Gastrocnemius medialis (tissue), 4 donors: ENCODE measurements around the gene MAST4. TPM values are rescaled to one million over a fixed set of nuclear protein-coding genes. Genes with fewer than 3 reads are reported as not detected.

Experiments
- ATAC-seq, 2 donors: fragments of 150-250 bp; one replicate each; pipeline ENCODE4 v1.9.1; 2016
- DNase-seq, 2 donors: peaks; one replicate each; pipeline ENCODE4 v3.0.0-alpha.2; 2019
- H3K27ac ChIP-seq, 4 donors: fragments of 200-600 bp; sonication (generic); 1 replicate in 1 of 4; 2 replicates in 3 of 4; pipeline ENCODE4 v1.5.1; 2016 to 2018; ENCODE audit warnings: mild to moderate bottlenecking in 2 of 4, moderate library complexity in 1 of 4
- H3K27me3 ChIP-seq, 3 donors: fragments of 200-600 bp; sonication (generic) in 2 of 3; 1 replicate in 1 of 3; 2 replicates in 2 of 3; pipeline versions ENCODE4 v1.5.1 to v1.6.0; 2016 to 2019; ENCODE audit warnings: mild to moderate bottlenecking in 1 of 3, moderate library complexity in 1 of 3
- H3K36me3 ChIP-seq, 2 donors: fragments of 200-600 bp; sonication (generic) in 1 of 2; one replicate each; pipeline ENCODE4 v1.5.1; 2017 to 2018
- H3K4me1 ChIP-seq, 2 donors: fragments of 200-600 bp; sonication (generic) in 1 of 2; one replicate each; pipeline ENCODE4 v1.5.1; 2016 to 2017; ENCODE audit warnings: mild to moderate bottlenecking in 2 of 2
- H3K4me3 ChIP-seq, 4 donors: fragments of 200-600 bp; sonication (generic) in 3 of 4; 1 replicate in 1 of 4; 2 replicates in 3 of 4; pipeline ENCODE4 v1.5.1; 2016 to 2019; ENCODE audit warnings: mild to moderate bottlenecking in 2 of 4
- H3K9me3 ChIP-seq, 3 donors: fragments of 200-600 bp; sonication (generic) in 2 of 3; 1 replicate in 1 of 3; 2 replicates in 2 of 3; pipeline ENCODE4 v1.5.1; 2016 to 2019
- POLR2A ChIP-seq, 2 donors: fragments of 450-650 bp; IDR thresholded peaks; one replicate each; pipeline ENCODE4 v1.6.1; 2017; ENCODE audit warnings: antibody characterized with exemption in 2 of 2, mild to moderate bottlenecking in 2 of 2, moderate library complexity in 2 of 2
- in situ Hi-C, 4 donors: fragments of 200-750 bp; cut with MboI; loops; one replicate each; pipeline versions ENCODE4 v1.15.0 to v1.8.0; 2017; ENCODE audit warnings: low sequenced_read_pairs in 4 of 4
- intact Hi-C: fragments of 100-400 bp; cut with DNase I; formaldehyde crosslinking; loops from one replicate; pipeline ENCODE4 v1.15.1; 2023; ENCODE audit warnings: low total_unique reads
- total RNA-seq, 4 donors: library from RNA; depleted of rRNA; stranded (reverse); fragments of >200 nt; gene quantifications; one replicate each; pipeline versions ENCODE4 v1.1.0 to v1.2.3, GENCODE V29; 2016
- TF ChIP-seq, protein P1 (sequence below), 5 experiments: fragments of 450-650 bp in 3 of 5; fragments of 200-600 bp in 2 of 5; sonication (generic) in 2 of 5; IDR thresholded peaks in 4 of 5; conservative IDR thresholded peaks in 1 of 5; 1 replicate in 4 of 5; 2 replicates in 1 of 5; pipeline ENCODE4 v1.5.1; 2016 to 2019; ENCODE audit warnings: antibody characterized with exemption in 5 of 5, mild to moderate bottlenecking in 3 of 5, moderate library complexity in 3 of 5

The MAST4 gene
- total RNA-seq, 4 donors from 2014 or later = 24.1 to 42.0 (median 38.5) TPM

DNA sequence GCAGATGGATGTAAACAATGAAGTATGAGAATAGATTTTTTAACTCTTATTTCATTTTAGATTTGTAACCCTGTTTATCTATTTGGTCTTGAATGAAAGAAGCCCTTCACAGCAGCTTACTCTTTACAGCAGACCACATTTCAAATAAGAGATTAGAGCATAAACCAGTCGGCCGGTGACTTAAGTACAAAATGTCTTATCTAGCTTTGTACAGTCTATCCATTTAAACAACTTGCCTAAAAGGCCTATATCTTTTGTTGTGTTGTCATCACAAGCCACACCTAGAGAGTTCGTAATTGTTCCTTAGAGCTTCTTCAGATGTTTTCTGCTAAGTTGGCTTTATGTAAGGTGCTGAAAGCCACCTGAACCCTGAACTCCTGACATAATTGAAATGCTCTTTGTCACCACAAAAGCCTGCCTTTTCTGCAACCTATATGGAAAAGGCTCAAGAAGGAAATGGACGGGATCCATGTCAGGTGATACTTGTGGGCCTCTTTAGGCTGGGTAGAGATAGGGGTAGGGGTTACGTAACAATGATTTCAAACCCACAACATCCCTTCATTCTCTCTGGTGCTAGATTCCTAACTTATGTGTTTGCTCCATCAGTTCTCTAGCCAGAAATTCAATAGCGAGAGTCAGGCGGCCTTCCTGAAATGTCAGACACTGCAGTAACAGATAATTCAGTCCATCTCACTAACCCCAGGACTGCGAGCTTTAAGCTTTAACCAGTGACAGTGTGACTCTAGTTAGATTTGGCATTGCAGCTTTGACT is 437.9 kb downstream of the MAST4 start:
- H3K27me3 ChIP-seq = no peaks in the 10 kb centered on the region
- peak overlapping the region; percentile 69 to 75 (median 74) for H3K27ac ChIP-seq
- intact Hi-C loops = no loop called here
- in situ Hi-C loops = no loop called here
- peak; percentile 13 to 34 for DNase-seq
- no peaks in the 10 kb centered on the region for H3K36me3 ChIP-seq
- ATAC-seq = peak; percentile 73 to 78
- no peak for TF ChIP-seq POLR2A (IDR thresholded peaks at IDR 0.05)
- TF ChIP-seq, protein P1, sequence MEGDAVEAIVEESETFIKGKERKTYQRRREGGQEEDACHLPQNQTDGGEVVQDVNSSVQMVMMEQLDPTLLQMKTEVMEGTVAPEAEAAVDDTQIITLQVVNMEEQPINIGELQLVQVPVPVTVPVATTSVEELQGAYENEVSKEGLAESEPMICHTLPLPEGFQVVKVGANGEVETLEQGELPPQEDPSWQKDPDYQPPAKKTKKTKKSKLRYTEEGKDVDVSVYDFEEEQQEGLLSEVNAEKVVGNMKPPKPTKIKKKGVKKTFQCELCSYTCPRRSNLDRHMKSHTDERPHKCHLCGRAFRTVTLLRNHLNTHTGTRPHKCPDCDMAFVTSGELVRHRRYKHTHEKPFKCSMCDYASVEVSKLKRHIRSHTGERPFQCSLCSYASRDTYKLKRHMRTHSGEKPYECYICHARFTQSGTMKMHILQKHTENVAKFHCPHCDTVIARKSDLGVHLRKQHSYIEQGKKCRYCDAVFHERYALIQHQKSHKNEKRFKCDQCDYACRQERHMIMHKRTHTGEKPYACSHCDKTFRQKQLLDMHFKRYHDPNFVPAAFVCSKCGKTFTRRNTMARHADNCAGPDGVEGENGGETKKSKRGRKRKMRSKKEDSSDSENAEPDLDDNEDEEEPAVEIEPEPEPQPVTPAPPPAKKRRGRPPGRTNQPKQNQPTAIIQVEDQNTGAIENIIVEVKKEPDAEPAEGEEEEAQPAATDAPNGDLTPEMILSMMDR (IDR thresholded peaks at IDR 0.05 in 4 of 5, conservative IDR thresholded peaks at IDR 0.05 in 1 of 5) = no peak
- H3K4me3 ChIP-seq = no peak overlapping the region
- no peaks in the 10 kb centered on the region for H3K9me3 ChIP-seq
- peaks cover 80 to 90% of the 10 kb centered on the region in 2 donors for H3K4me1 ChIP-seq

DNA sequence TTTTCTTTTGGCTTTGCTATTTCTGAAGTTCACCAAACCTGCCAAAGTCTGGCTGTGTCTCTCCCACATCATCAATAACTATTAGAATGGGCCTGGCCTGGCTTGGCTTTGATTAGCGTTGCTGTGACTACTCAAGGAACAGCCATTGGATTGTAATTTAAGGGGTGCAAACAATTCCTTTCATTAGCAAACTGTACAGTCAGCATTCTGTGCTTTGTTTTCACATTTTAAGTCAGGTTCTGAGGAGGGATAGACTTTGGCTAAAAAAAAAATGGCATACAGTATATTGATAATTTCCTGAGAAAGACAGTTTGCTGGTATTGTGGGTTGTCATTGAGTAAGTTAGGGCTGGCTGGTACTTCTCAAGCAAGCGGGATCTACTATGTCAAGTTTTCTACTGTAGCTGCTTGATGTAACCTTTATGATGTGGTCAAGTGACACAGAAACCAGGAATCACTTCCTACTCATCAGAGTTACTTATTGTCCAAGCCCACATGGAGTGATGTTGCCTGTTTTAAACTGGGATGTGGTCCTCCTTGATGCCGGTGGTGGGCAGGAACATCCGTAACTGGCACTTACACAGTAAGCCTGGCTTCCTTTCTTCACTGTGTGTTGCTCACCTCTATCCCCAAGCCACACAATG is 439.0 kb downstream of the MAST4 start:
- ATAC-seq (no peak), DNase-seq (no peak)
- intact Hi-C loops = no loop called here
- Histone ChIP-seq H3K27me3 (no peaks in the 10 kb centered on the region), H3K27ac (peak overlapping the region in 3 of 4 donors; percentile 0 to 75 (median 69)), H3K9me3 (no peaks in the 10 kb centered on the region), H3K36me3 (no peaks in the 10 kb centered on the region), H3K4me3 (no peak overlapping the region), H3K4me1 (peaks cover 81 to 87% of the 10 kb centered on the region in 2 donors)
- in situ Hi-C loops = no loop called here
- TF ChIP-seq, protein P1 (IDR thresholded peaks at IDR 0.05 in 4 of 5, conservative IDR thresholded peaks at IDR 0.05 in 1 of 5) = no peak
- no peak for TF ChIP-seq POLR2A (IDR thresholded peaks at IDR 0.05)

DNA sequence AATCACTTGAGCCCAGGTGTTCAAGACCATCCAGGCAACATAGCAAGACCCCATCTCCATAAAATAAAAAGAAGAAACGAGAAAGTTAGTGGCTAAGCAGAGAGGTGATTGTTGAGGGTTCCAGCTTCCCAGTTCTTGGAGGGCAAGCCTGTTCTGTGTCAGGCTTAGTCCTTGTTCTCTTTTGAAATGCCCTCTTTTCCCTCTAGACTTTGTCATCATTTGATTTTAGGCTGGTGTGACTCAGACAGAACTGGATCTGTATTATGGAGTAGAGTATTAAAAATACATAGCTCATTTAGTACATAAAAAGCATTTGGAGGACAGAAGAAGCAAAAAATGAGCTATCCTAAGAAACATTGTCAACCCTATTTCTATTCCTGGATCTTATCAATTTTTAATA is 441.0 kb downstream of the MAST4 start:
- peaks cover 62 to 71% of the 10 kb centered on the region in 2 donors for H3K4me1 ChIP-seq
- no peaks in the 10 kb centered on the region for H3K27me3 ChIP-seq
- no peak for DNase-seq
- H3K36me3 ChIP-seq = no peaks in the 10 kb centered on the region
- intact Hi-C loops (no loop called here), in situ Hi-C loops (no loop called here)
- peak; percentile 51 to 57 for ATAC-seq
- no peaks in the 10 kb centered on the region for H3K9me3 ChIP-seq
- H3K27ac ChIP-seq = peak overlapping the region; percentile 13 to 69 (median 47)
- H3K4me3 ChIP-seq = no peak overlapping the region
- no peak for TF ChIP-seq POLR2A (IDR thresholded peaks at IDR 0.05)
- TF ChIP-seq, protein P1 (IDR thresholded peaks at IDR 0.05 in 4 of 5, conservative IDR thresholded peaks at IDR 0.05 in 1 of 5) = no peak

DNA sequence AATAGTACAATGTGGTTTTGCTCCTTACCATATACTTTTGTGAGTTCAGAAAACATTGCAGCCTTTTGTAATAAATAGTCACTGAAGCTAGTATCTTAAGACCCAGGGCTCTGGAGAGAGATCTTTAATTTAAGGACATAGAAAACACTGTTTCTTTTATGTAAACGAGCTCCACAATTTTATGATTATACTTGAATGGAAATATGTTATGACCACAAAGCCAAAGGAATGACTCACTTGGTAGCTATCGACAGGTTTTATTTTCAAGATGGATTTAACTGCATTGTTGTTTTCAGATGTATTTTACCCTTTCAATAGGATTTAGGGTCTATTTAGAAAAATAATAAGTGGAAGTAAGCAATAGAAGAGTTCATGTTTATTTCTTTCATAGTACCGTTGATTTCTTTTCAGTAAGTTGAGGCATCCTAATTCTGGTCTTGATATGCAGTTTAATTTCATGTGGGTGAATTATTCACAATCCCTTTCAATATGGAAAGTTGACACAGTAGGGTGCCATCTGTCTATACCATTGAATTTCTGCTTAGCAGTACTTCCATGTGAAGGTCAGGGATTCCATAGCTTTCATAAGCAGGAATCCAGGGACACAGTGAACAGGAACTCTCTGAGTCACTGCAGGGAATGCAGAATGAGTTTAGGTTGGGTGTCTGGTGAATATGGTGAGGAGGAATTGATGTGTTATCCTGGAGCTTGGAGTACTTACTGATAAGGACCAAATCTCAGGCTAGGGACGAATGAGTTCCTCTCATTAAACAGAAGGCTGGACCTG is 442.8 kb downstream of the MAST4 start:
- DNase-seq = no peak
- in situ Hi-C loops = no loop called here
- Histone ChIP-seq H3K27ac (peak overlapping the region; percentile 0 to 69 (median 42)), H3K4me3 (no peak overlapping the region), H3K27me3 (no peaks in the 10 kb centered on the region), H3K36me3 (no peaks in the 10 kb centered on the region), H3K9me3 (no peaks in the 10 kb centered on the region), H3K4me1 (peaks cover 58 to 71% of the 10 kb centered on the region in 2 donors)
- intact Hi-C loops = no loop called here
- peak; percentile 51 to 59 for ATAC-seq
- TF ChIP-seq, protein P1 (IDR thresholded peaks at IDR 0.05 in 4 of 5, conservative IDR thresholded peaks at IDR 0.05 in 1 of 5) = no peak
- TF ChIP-seq POLR2A (IDR thresholded peaks at IDR 0.05) = no peak
